CD4-positive, alpha-beta memory T cell (primary cell): Measurements from ENCODE around the gene VAT1L. TPM values are rescaled to one million over a fixed set of nuclear protein-coding genes. Genes with fewer than 3 reads are reported as not detected.

Experiments used
- CTCF ChIA-PET: fragments of 350-600 bp; sonication (Branson Sonifier 250); formaldehyde crosslinking; loops from one replicate; lab custom pipeline; 2021; ENCODE audit warnings: inconsistent platforms; ENCODE audit not compliant: partially characterized antibody; lab: Charles Lee
- POLR2A ChIA-PET: fragments of 350-600 bp; sonication (Branson Sonifier 250); formaldehyde crosslinking; loops from one replicate; lab custom pipeline; 2021; ENCODE audit not compliant: partially characterized antibody; lab: Charles Lee
- DNase-seq, 5 donors: peaks; one replicate each; pipeline versions ENCODE4 v3.0.0 to v3.0.0-alpha.2; 2020 to 2022; ENCODE audit warnings: mixed read lengths in 1 of 5
- H3K27ac ChIP-seq: one replicate; pipeline ENCODE4 v1.7.0; 2013; ENCODE audit warnings: low read depth, low read length
- H3K27me3 ChIP-seq: 2 replicates; pipeline ENCODE4 v1.7.0; 2013; ENCODE audit warnings: mild to moderate bottlenecking, low read length, moderate library complexity; ENCODE audit not compliant: insufficient read depth
- H3K36me3 ChIP-seq: 2 replicates; pipeline ENCODE4 v1.7.0; 2013; ENCODE audit warnings: mild to moderate bottlenecking, low read length, moderate library complexity; ENCODE audit not compliant: insufficient read depth
- H3K4me1 ChIP-seq: 2 replicates; pipeline ENCODE4 v1.7.0; 2013; ENCODE audit warnings: mild to moderate bottlenecking, low read length, moderate library complexity; ENCODE audit not compliant: insufficient read depth
- H3K4me3 ChIP-seq, 2 donors: one replicate each; pipeline ENCODE4 v1.7.0; 2013; ENCODE audit warnings: low read length in 2 of 2, mild to moderate bottlenecking in 1 of 2
- H3K9me3 ChIP-seq, 2 donors: one replicate each; pipeline ENCODE4 v1.7.0; 2013; ENCODE audit warnings: low read length in 2 of 2, control low read depth in 1 of 2; ENCODE audit not compliant: control insufficient read depth in 1 of 2
- H3K27ac Mint-ChIP-seq, 7 donors: one replicate each; pipeline ENCODE4 v1.8.0; 2020 to 2021; ENCODE audit warnings: mixed read lengths in 7 of 7, mild to moderate bottlenecking in 6 of 7, inconsistent platforms in 3 of 7, moderate library complexity in 3 of 7
- H3K27me3 Mint-ChIP-seq, 2 donors: one replicate each; pipeline ENCODE4 v1.8.0; 2020 to 2021; ENCODE audit warnings: mixed read lengths in 2 of 2
- H3K36me3 Mint-ChIP-seq, 2 donors: one replicate each; pipeline ENCODE4 v1.8.0; 2020 to 2021; ENCODE audit warnings: mixed read lengths in 2 of 2, inconsistent platforms in 1 of 2, mild to moderate bottlenecking in 1 of 2
- H3K4me1 Mint-ChIP-seq, 4 donors: one replicate each; pipeline ENCODE4 v1.8.0; 2020 to 2021; ENCODE audit warnings: mixed read lengths in 4 of 4, mild to moderate bottlenecking in 1 of 4
- H3K4me3 Mint-ChIP-seq, 8 donors: one replicate each; pipeline ENCODE4 v1.8.0; 2020 to 2021; ENCODE audit warnings: mixed read lengths in 8 of 8, mild to moderate bottlenecking in 7 of 8, moderate library complexity in 6 of 8, inconsistent platforms in 3 of 8
- H3K9me3 Mint-ChIP-seq, 8 donors: one replicate each; pipeline ENCODE4 v1.8.0; 2020 to 2021; ENCODE audit warnings: mixed read lengths in 8 of 8, mild to moderate bottlenecking in 5 of 8, inconsistent platforms in 3 of 8, moderate library complexity in 1 of 8
- intact Hi-C: fragments of 100-400 bp; cut with micrococcal nuclease; formaldehyde crosslinking; loops from one replicate; pipeline ENCODE4 v1.15.1; 2023
- polyA plus RNA-seq, 2 donors: library from polyadenylated mRNA; unstranded; fragments of 300-500 nt; fragmentation: Illumina TruSeq; gene quantifications; one replicate each; pipeline ENCODE4 v1.2.3, GENCODE V29; 2021
- total RNA-seq, 2 experiments: library from RNA; stranded (reverse); gene quantifications; one replicate each; pipeline ENCODE4 v1.2.3, GENCODE V29; 2021

Gene VAT1L
- total and polyA plus RNA-seq, 4 experiments from 2014 or later: not detected

- Mint-ChIP-seq H3K27ac (no peak overlapping the region), H3K9me3 (peaks cover 0 to 26% (median 10%) of the 10 kb centered on the region in 8 donors), H3K4me3 (no peak overlapping the region), H3K36me3 (no peaks in the 10 kb centered on the region), H3K27me3 (peaks cover 2 to 7% of the 10 kb centered on the region in 2 donors), H3K4me1 (no peaks in the 10 kb centered on the region)
- no peak overlapping the region for H3K4me3 ChIP-seq
- CTCF ChIA-PET: interaction anchor here (2.0 to 2.8 kb wide), 2 partner anchors 9 to 10 kb away, joined by 6 to 27 read pairs; no protein-coding TSS in a partner anchor
- intact Hi-C loops: no loop called here
- H3K27ac ChIP-seq: no peak overlapping the region
- no peaks in the 10 kb centered on the region for H3K36me3 ChIP-seq
- no peaks in the 10 kb centered on the region for H3K4me1 ChIP-seq
- H3K9me3 ChIP-seq: peaks cover 0 to 7% of the 10 kb centered on the region in 2 donors
- H3K27me3 ChIP-seq: no peaks in the 10 kb centered on the region
- POLR2A ChIA-PET: no interaction called here
- DNase-seq: no peak
These were observed 205.0 kb downstream of the VAT1L start for GRCh38 chr16:77993111-77993985.

GRCh38 chr16:77995843-77996455 is 207.6 kb downstream of the VAT1L start:
- H3K9me3 Mint-ChIP-seq: peaks cover 0 to 26% (median 10%) of the 10 kb centered on the region in 8 donors
- H3K4me3 Mint-ChIP-seq: no peak overlapping the region
- H3K36me3 Mint-ChIP-seq: no peaks in the 10 kb centered on the region
- ChIA-PET CTCF (interaction anchor here (1.4 kb wide), 1 partner anchor 9 kb away, joined by 3 read pairs; no protein-coding TSS in a partner anchor), POLR2A (no interaction called here)
- no peak overlapping the region for H3K27ac ChIP-seq
- no peak overlapping the region for H3K27ac Mint-ChIP-seq
- H3K27me3 Mint-ChIP-seq: peaks cover 7 to 11% of the 10 kb centered on the region in 2 donors
- no peaks in the 10 kb centered on the region for H3K27me3 ChIP-seq
- H3K4me1 ChIP-seq: no peaks in the 10 kb centered on the region
- H3K4me1 Mint-ChIP-seq: no peaks in the 10 kb centered on the region
- intact Hi-C loops: no loop called here
- no peak for DNase-seq
- peaks cover 0 to 7% of the 10 kb centered on the region in 2 donors for H3K9me3 ChIP-seq
- H3K36me3 ChIP-seq: no peaks in the 10 kb centered on the region
- no peak overlapping the region for H3K4me3 ChIP-seq

GRCh38 chr16:77998350-77999023 is 210.1 kb downstream of the VAT1L start:
- Histone ChIP-seq H3K9me3 (peaks cover 0 to 7% of the 10 kb centered on the region in 2 donors), H3K36me3 (no peaks in the 10 kb centered on the region), H3K27ac (no peak overlapping the region), H3K4me3 (no peak overlapping the region), H3K4me1 (no peaks in the 10 kb centered on the region), H3K27me3 (no peaks in the 10 kb centered on the region)
- DNase-seq: no peak
- H3K4me3 Mint-ChIP-seq: no peak overlapping the region
- ChIA-PET CTCF (interaction anchor here (1.0 kb wide), 1 partner anchor 10 kb away, joined by 3 read pairs; no protein-coding TSS in a partner anchor), POLR2A (no interaction called here)
- H3K27ac Mint-ChIP-seq: no peak overlapping the region
- H3K27me3 Mint-ChIP-seq: peaks cover 6 to 8% of the 10 kb centered on the region in 2 donors
- H3K9me3 Mint-ChIP-seq: peaks cover 0 to 26% (median 10%) of the 10 kb centered on the region in 8 donors
- intact Hi-C loops: no loop called here
- no peaks in the 10 kb centered on the region for H3K36me3 Mint-ChIP-seq
- peaks cover 0 to 5% (median 1%) of the 10 kb centered on the region in 4 donors for H3K4me1 Mint-ChIP-seq

GRCh38 chr16:78001451-78002025 is 213.2 kb downstream of the VAT1L start:
- ChIA-PET POLR2A (no interaction called here), CTCF (interaction anchor here (0.9 to 4.8 kb wide), 9 partner anchors 10 to 338 kb away, joined by 3 to 34 read pairs (median 6); no protein-coding TSS in a partner anchor)
- peaks cover 5% of the 10 kb centered on the region in 2 donors for H3K27me3 Mint-ChIP-seq
- Histone ChIP-seq H3K9me3 (no peaks in the 10 kb centered on the region), H3K36me3 (no peaks in the 10 kb centered on the region), H3K27me3 (no peaks in the 10 kb centered on the region), H3K27ac (no peak overlapping the region), H3K4me3 (no peak overlapping the region), H3K4me1 (no peaks in the 10 kb centered on the region)
- H3K36me3 Mint-ChIP-seq: no peaks in the 10 kb centered on the region
- no peak for DNase-seq
- H3K4me1 Mint-ChIP-seq: peaks cover 0 to 5% (median 1%) of the 10 kb centered on the region in 4 donors
- peaks cover 0 to 9% (median 3%) of the 10 kb centered on the region in 8 donors for H3K9me3 Mint-ChIP-seq
- no peak overlapping the region for H3K27ac Mint-ChIP-seq
- no peak overlapping the region for H3K4me3 Mint-ChIP-seq
- intact Hi-C loops: no loop called here

GRCh38 chr16:78002915-78003538 is 214.7 kb downstream of the VAT1L start:
- Mint-ChIP-seq H3K4me1 (peaks cover 0 to 5% (median 1%) of the 10 kb centered on the region in 4 donors), H3K27ac (peak overlapping the region in 1 of 7 donors; percentile 62), H3K4me3 (no peak overlapping the region), H3K27me3 (peaks cover 5 to 8% of the 10 kb centered on the region in 2 donors), H3K36me3 (no peaks in the 10 kb centered on the region), H3K9me3 (peaks cover 0 to 4% (median 0%) of the 10 kb centered on the region in 8 donors)
- ChIA-PET POLR2A (no interaction called here), CTCF (interaction anchor here (0.6 to 4.8 kb wide), 24 partner anchors 9 to 338 kb away, joined by 3 to 34 read pairs (median 5); no protein-coding TSS in a partner anchor)
- H3K27me3 ChIP-seq: no peaks in the 10 kb centered on the region
- no peaks in the 10 kb centered on the region for H3K9me3 ChIP-seq
- H3K4me3 ChIP-seq: no peak overlapping the region
- H3K4me1 ChIP-seq: no peaks in the 10 kb centered on the region
- DNase-seq: peak; percentile 47 to 59 (median 51)
- no peaks in the 10 kb centered on the region for H3K36me3 ChIP-seq
- H3K27ac ChIP-seq: no peak overlapping the region
- intact Hi-C loops: loop anchor here (1.0 kb wide), 2 partner anchors 32 to 328 kb away; no protein-coding TSS in a partner anchor

GRCh38 chr16:78004517-78004916 is 216.2 kb downstream of the VAT1L start:
- H3K4me1 ChIP-seq: no peaks in the 10 kb centered on the region
- no peak for DNase-seq
- POLR2A ChIA-PET: no interaction called here
- H3K4me1 Mint-ChIP-seq: peaks cover 0 to 5% (median 1%) of the 10 kb centered on the region in 4 donors
- no peaks in the 10 kb centered on the region for H3K27me3 ChIP-seq
- intact Hi-C loops: no loop called here
- no peaks in the 10 kb centered on the region for H3K36me3 Mint-ChIP-seq
- no peak overlapping the region for H3K27ac ChIP-seq
- no peak overlapping the region for H3K4me3 ChIP-seq
- H3K4me3 Mint-ChIP-seq: no peak overlapping the region
- H3K27me3 Mint-ChIP-seq: peaks cover 1 to 8% of the 10 kb centered on the region in 2 donors
- no peaks in the 10 kb centered on the region for H3K36me3 ChIP-seq
- no peaks in the 10 kb centered on the region for H3K9me3 ChIP-seq
- H3K9me3 Mint-ChIP-seq: peaks cover 0 to 2% (median 0%) of the 10 kb centered on the region in 8 donors
- CTCF ChIA-PET: interaction anchor here (1.3 to 4.8 kb wide), 6 partner anchors 15 to 340 kb away, joined by 3 to 34 read pairs (median 18); no protein-coding TSS in a partner anchor
- H3K27ac Mint-ChIP-seq: no peak overlapping the region
